ENCODE results near the gene C22orf23. TPM values are rescaled to one million over a fixed set of nuclear protein-coding genes. Genes with fewer than 3 reads are reported as not detected.

The C22orf23 gene
- total and polyA plus RNA-seq, 9 of the 15 experiments (the other 6 are each of a cell fraction or from before 2014, with no cell fraction given), result 0.25 to 1.0 (median 0.53) TPM

DNA sequence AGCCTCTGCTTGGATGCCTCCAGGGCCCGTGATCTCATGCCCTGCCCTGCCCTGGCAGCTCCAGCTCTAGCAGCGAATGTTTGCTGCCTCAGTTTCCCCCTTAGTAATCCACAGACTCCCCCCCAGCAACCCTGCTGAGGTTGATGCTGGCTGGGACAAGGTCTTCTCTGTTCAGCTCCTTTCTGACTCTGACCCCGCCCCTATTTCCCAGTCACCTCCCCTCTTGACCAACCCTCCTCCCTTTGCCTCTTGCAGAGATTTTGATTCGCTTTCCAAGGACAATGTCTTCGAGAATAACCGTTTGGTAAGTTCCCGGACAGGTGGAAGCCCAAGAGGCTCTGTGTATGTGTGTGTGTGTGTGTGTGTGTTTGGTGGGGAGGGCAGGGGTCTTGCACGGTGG is 41.7 kb downstream of the C22orf23 start:
- Histone ChIP-seq H3K9me1 (ENCODE audit: control insufficient read depth, insufficient read depth, low read length) (no peaks in the 10 kb centered on the region), H3K9me3 (replicated peaks; ENCODE audit: control insufficient read depth, insufficient read depth, low read depth, low read length) (no peaks in the 10 kb centered on the region), H3K27me3 (ENCODE audit: control insufficient read depth in 2 of 2, insufficient read depth in 2 of 2, low read length in 2 of 2) (no peaks in the 10 kb centered on the region), H3K27ac (ENCODE audit: extremely low read depth, low read depth, low read length) (no peak overlapping the region), H3K36me3 (ENCODE audit: control insufficient read depth, insufficient read depth, low read length) (peaks cover 6% of the 10 kb centered on the region; the same call in 2 of the 3 replicates), H4K20me1 (replicated peaks; ENCODE audit: control insufficient read depth, insufficient read depth, low read length) (no peaks in the 10 kb centered on the region; the same call in 1 of the 2 replicates), H3K4me1 (replicated peaks in 1 of 2; ENCODE audit: control insufficient read depth in 2 of 2, insufficient read depth in 2 of 2, low read length in 2 of 2) (peaks cover 6 to 16% of the 10 kb centered on the region in 2 experiments; a peak in 4 of 5 replicates), H3K4me3 (no peak overlapping the region), H3K79me2 (ENCODE audit: control insufficient read depth, insufficient read depth, low read length) (peaks cover 8% of the 10 kb centered on the region; the same call in 2 of the 3 replicates), H2AFZ (ENCODE audit: low read depth, low read length) (no peak overlapping the region), H3K9ac (ENCODE audit: insufficient read depth in 1 of 2, low read depth in 2 of 2, low read length in 2 of 2) (no peak overlapping the region), H3K4me2 (ENCODE audit: insufficient read depth, low read length) (no peak overlapping the region)
- no peak for DNase-seq (ENCODE audit: extremely low read depth in 1 of 4, low spot score in 3 of 4)
- POLR2A ChIA-PET, result interaction anchor here (0.6 to 2.2 kb wide), 6 partner anchors 8 to 230 kb away, joined by 3 to 7 read pairs (median 3); no protein-coding TSS in a partner anchor
- no TSS peak for BruUV-seq (replicated peaks)
- WGBS (ENCODE audit: insufficient coverage, low coverage, missing lambda C conversion rate), result 63% methylated on average over 7 of the region's 8 CpGs
- CTCF ChIA-PET (ENCODE audit: low intra/inter-chr PET ratio), result no interaction called here
- no peak for TF ChIP-seq POLR3G (IDR thresholded peaks at IDR 0.05; ENCODE audit: extremely low read depth, insufficient read length, insufficient replicate concordance)
- no peak for TF ChIP-seq HCFC1 (IDR thresholded peaks at IDR 0.05; ENCODE audit: low read depth, low read length)
- no peak for TF ChIP-seq TCFL5 (CRISPR knock-in tag; conservative IDR thresholded peaks at IDR 0.05)
- TF ChIP-seq, protein P1, sequence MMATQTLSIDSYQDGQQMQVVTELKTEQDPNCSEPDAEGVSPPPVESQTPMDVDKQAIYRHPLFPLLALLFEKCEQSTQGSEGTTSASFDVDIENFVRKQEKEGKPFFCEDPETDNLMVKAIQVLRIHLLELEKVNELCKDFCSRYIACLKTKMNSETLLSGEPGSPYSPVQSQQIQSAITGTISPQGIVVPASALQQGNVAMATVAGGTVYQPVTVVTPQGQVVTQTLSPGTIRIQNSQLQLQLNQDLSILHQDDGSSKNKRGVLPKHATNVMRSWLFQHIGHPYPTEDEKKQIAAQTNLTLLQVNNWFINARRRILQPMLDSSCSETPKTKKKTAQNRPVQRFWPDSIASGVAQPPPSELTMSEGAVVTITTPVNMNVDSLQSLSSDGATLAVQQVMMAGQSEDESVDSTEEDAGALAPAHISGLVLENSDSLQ (IDR thresholded peaks at IDR 0.05), result no peak
- no peak for TF ChIP-seq CC2D1A (IDR thresholded peaks at IDR 0.05)
- no peak for TF ChIP-seq ZNF644 (tag; IDR thresholded peaks at IDR 0.05; ENCODE audit: low read depth)
- TF ChIP-seq ZNF217 (CRISPR knock-in tag; IDR thresholded peaks at IDR 0.05), result no peak
- TF ChIP-seq HOXB6 (CRISPR knock-in tag; IDR thresholded peaks at IDR 0.05; ENCODE audit: borderline replicate concordance), result no peak
- no peak for TF ChIP-seq L3MBTL2 (IDR thresholded peaks at IDR 0.05)
- TF ChIP-seq ZNF780A (CRISPR knock-in tag; IDR thresholded peaks at IDR 0.05), result no peak
- no peak for TF ChIP-seq FOXP4 (CRISPR knock-in tag; IDR thresholded peaks at IDR 0.05; ENCODE audit: borderline replicate concordance)
- TF ChIP-seq SMARCC2 (IDR thresholded peaks at IDR 0.05; ENCODE audit: low read depth), result no peak
- peak; percentile 32; the same call in 1 of the 3 replicates for ATAC-seq
- intact Hi-C loops (cut with micrococcal nuclease), result no loop called here
- in situ Hi-C loops (cut with MboI), result no loop called here
- FAIRE-seq, result no peak

Measured in K562 (cell line).